Measurements from ENCODE around the gene CALM1.

CALM1 gene

GRCh38 chr14:90429236-90429635 lies 32.4 kb downstream of the CALM1 start:
- H3K4me3 ChIP-seq (ENCODE audit: low read length), result no peak overlapping the region
- no peak for DNase-seq (ENCODE audit: low read depth, low spot score)

- no peak for DNase-seq (ENCODE audit: low read depth, low spot score)
- no peak overlapping the region for H3K4me3 ChIP-seq (ENCODE audit: low read length)
These were observed 32.9 kb downstream of the CALM1 start for GRCh38 chr14:90429754-90430153.

- H3K4me3 ChIP-seq (ENCODE audit: low read length), result no peak overlapping the region
- DNase-seq (ENCODE audit: low read depth, low spot score), result no peak
These were observed 37.7 kb downstream of the CALM1 start for GRCh38 chr14:90434370-90435020.

- no peak for DNase-seq (ENCODE audit: low read depth, low spot score)
- H3K4me3 ChIP-seq (ENCODE audit: low read length), result no peak overlapping the region
These were observed 42.0 kb downstream of the CALM1 start for GRCh38 chr14:90438841-90439240.

GRCh38 chr14:90440021-90440451 lies 43.2 kb downstream of the CALM1 start:
- no peak overlapping the region for H3K4me3 ChIP-seq (ENCODE audit: low read length)
- DNase-seq (ENCODE audit: low read depth, low spot score), result no peak

GRCh38 chr14:90440592-90440991 lies 43.8 kb downstream of the CALM1 start:
- no peak for DNase-seq (ENCODE audit: low read depth, low spot score)
- H3K4me3 ChIP-seq (ENCODE audit: low read length), result no peak overlapping the region

- DNase-seq (ENCODE audit: low read depth, low spot score), result no peak
These were observed 45.6 kb downstream of the CALM1 start for GRCh38 chr14:90442388-90442787.

GRCh38 chr14:90443161-90444076 lies 46.6 kb downstream of the CALM1 start:
- no peak for DNase-seq (ENCODE audit: low read depth, low spot score)
- no peak overlapping the region for H3K4me3 ChIP-seq (ENCODE audit: low read length)

More at GRCh38 chr14:90442388-90442787, 45.6 kb downstream of the CALM1 start:
- no peak overlapping the region for H3K4me3 ChIP-seq (ENCODE audit: low read length)

- no peak overlapping the region for H3K4me3 ChIP-seq (ENCODE audit: low read length)
- no peak for DNase-seq (ENCODE audit: low read depth, low spot score)
These were observed 47.4 kb downstream of the CALM1 start for GRCh38 chr14:90444077-90444696.

- no peak for DNase-seq (ENCODE audit: low read depth, low spot score)
- H3K4me3 ChIP-seq (ENCODE audit: low read length), result no peak overlapping the region
These were observed 48.2 kb downstream of the CALM1 start for GRCh38 chr14:90445011-90445410.

- no peak overlapping the region for H3K4me3 ChIP-seq (ENCODE audit: low read length)
- no peak for DNase-seq (ENCODE audit: low read depth, low spot score)
These were observed 49.6 kb downstream of the CALM1 start for GRCh38 chr14:90446405-90446804.

GRCh38 chr14:90447720-90448497 lies 51.1 kb downstream of the CALM1 start:
- peak; percentile 33 for DNase-seq (ENCODE audit: low read depth, low spot score)

GRCh38 chr14:90449411-90449810 lies 52.6 kb downstream of the CALM1 start:
- DNase-seq (ENCODE audit: low read depth, low spot score), result no peak
- no peak overlapping the region for H3K4me3 ChIP-seq (ENCODE audit: low read length)

More at GRCh38 chr14:90447720-90448497, 51.1 kb downstream of the CALM1 start:
- no peak overlapping the region for H3K4me3 ChIP-seq (ENCODE audit: low read length)

GRCh38 chr14:90450151-90450550 lies 53.3 kb downstream of the CALM1 start:
- DNase-seq (ENCODE audit: low read depth, low spot score), result no peak

GRCh38 chr14:90450667-90451066 lies 53.8 kb downstream of the CALM1 start:
- no peak for DNase-seq (ENCODE audit: low read depth, low spot score)
- no peak overlapping the region for H3K4me3 ChIP-seq (ENCODE audit: low read length)

More at GRCh38 chr14:90450151-90450550, 53.3 kb downstream of the CALM1 start:
- no peak overlapping the region for H3K4me3 ChIP-seq (ENCODE audit: low read length)

- no peak overlapping the region for H3K4me3 ChIP-seq (ENCODE audit: low read length)
These were observed 54.6 kb downstream of the CALM1 start for GRCh38 chr14:90451443-90451842.

GRCh38 chr14:90451961-90452360 lies 55.1 kb downstream of the CALM1 start:
- no peak for DNase-seq (ENCODE audit: low read depth, low spot score)
- no peak overlapping the region for H3K4me3 ChIP-seq (ENCODE audit: low read length)

More at GRCh38 chr14:90451443-90451842, 54.6 kb downstream of the CALM1 start:
- no peak for DNase-seq (ENCODE audit: low read depth, low spot score)

- DNase-seq (ENCODE audit: low read depth, low spot score), result no peak
- H3K4me3 ChIP-seq (ENCODE audit: low read length), result no peak overlapping the region
These were observed 55.5 kb downstream of the CALM1 start for GRCh38 chr14:90452366-90452765.

GRCh38 chr14:90453401-90453951 lies 56.6 kb downstream of the CALM1 start:
- no peak overlapping the region for H3K4me3 ChIP-seq (ENCODE audit: low read length)
- DNase-seq (ENCODE audit: low read depth, low spot score), result no peak

Measured in Jurkat, Clone E6-1 (cell line).